SU-DHL-6 (cell line): ENCODE data around the gene MAML3.

Experiments used
- EZH2phosphoT487 ChIP-seq: fragments of 200-600 bp; sonication (generic), shearing (Covaris generic); conservative IDR thresholded peaks from 2 replicates; pipeline ENCODE4 v1.6.1; 2018; ENCODE audit warnings: mild to moderate bottlenecking, antibody characterized with exemption, low read length, moderate library complexity, mixed read lengths
- TF ChIP-seq, protein P1 (sequence below): fragments of 200-600 bp; sonication (generic); IDR thresholded peaks from one replicate; pipeline ENCODE4 v1.5.1; 2017; ENCODE audit warnings: antibody characterized with exemption, mild to moderate bottlenecking, low read length, moderate library complexity; ENCODE audit not compliant: insufficient read depth, poor library complexity, severe bottlenecking

DNA sequence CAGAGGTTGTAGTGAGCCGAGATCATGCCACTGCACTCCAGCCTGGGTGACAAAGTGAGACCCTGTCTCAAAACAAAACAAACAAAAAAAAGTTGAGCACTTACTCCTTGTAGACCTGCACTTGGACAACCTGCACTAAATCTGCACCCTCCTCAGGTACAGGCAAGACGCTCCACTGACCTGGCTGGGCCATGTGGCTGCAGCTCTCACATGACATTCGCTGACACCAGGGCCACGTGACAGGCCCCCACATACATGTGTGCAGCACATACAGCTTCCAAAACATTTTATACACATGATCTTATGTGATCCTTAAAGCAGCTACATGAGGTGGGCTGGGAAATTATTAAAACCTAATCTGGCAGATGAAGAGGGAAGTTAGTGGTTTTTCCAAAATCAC lies 425.8 kb downstream of the MAML3 start:
- TF ChIP-seq, protein P1, sequence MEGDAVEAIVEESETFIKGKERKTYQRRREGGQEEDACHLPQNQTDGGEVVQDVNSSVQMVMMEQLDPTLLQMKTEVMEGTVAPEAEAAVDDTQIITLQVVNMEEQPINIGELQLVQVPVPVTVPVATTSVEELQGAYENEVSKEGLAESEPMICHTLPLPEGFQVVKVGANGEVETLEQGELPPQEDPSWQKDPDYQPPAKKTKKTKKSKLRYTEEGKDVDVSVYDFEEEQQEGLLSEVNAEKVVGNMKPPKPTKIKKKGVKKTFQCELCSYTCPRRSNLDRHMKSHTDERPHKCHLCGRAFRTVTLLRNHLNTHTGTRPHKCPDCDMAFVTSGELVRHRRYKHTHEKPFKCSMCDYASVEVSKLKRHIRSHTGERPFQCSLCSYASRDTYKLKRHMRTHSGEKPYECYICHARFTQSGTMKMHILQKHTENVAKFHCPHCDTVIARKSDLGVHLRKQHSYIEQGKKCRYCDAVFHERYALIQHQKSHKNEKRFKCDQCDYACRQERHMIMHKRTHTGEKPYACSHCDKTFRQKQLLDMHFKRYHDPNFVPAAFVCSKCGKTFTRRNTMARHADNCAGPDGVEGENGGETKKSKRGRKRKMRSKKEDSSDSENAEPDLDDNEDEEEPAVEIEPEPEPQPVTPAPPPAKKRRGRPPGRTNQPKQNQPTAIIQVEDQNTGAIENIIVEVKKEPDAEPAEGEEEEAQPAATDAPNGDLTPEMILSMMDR = no peak
- TF ChIP-seq EZH2phosphoT487 = no peak
